AML-193 (cell line): ENCODE results near the gene IRF9.

ENCODE experiments used
- DNase-seq, 2 experiments: peaks; one replicate each; lab custom pipeline; 2025; lab: John Stamatoyannopoulos, UW

The IRF9 gene

GRCh38 chr14:24147761-24148428, 13.2 kb upstream of the IRF9 start:
- DNase-seq, result no peak

- DNase-seq, result no peak
Measured at GRCh38 chr14:24149302-24149969, 11.6 kb upstream of the IRF9 start.

- no peak for DNase-seq
Measured at GRCh38 chr14:24150061-24150460, 11.0 kb upstream of the IRF9 start.

GRCh38 chr14:24150567-24150966, 10.5 kb upstream of the IRF9 start:
- DNase-seq, result no peak

GRCh38 chr14:24150993-24151392, 10.1 kb upstream of the IRF9 start:
- no peak for DNase-seq

- no peak for DNase-seq
Measured at GRCh38 chr14:24151404-24152080, 9.5 kb upstream of the IRF9 start.

GRCh38 chr14:24155100-24155499, 6.0 kb upstream of the IRF9 start:
- no peak for DNase-seq

GRCh38 chr14:24156840-24157239, 4.2 kb upstream of the IRF9 start:
- no peak for DNase-seq

- no peak for DNase-seq
Measured at GRCh38 chr14:24157331-24157730, 3.7 kb upstream of the IRF9 start.

- no peak for DNase-seq
Measured at GRCh38 chr14:24159777-24160498, 1.1 kb upstream of the IRF9 start.

- no peak for DNase-seq
Measured at GRCh38 chr14:24160499-24160849, 591 bp upstream of the IRF9 start.

- DNase-seq, result no peak
Measured at GRCh38 chr14:24162093-24162492, 1.0 kb downstream of the IRF9 start.

- no peak for DNase-seq
Measured at GRCh38 chr14:24164518-24164991, 3.5 kb downstream of the IRF9 start.

GRCh38 chr14:24165785-24166184, 4.7 kb downstream of the IRF9 start:
- no peak for DNase-seq

GRCh38 chr14:24167469-24168114, 6.5 kb downstream of the IRF9 start:
- DNase-seq, result peak in 1 of 2 experiments; percentile 18

GRCh38 chr14:24171422-24172260, 10.6 kb downstream of the IRF9 start, which contains the start of gene REC8:
TSS of gene REC8 (plus strand) at chr14:24172080. CDS start at chr14:24172553, 473 bp downstream.
- peak; percentile 84 to 85 for DNase-seq

GRCh38 chr14:24172261-24172860, 11.3 kb downstream of the IRF9 start:
- DNase-seq, result no peak

- DNase-seq, result no peak
Measured at GRCh38 chr14:24172871-24173281, 11.8 kb downstream of the IRF9 start.

GRCh38 chr14:24176599-24176998, 15.5 kb downstream of the IRF9 start:
- no peak for DNase-seq

- no peak for DNase-seq
Measured at GRCh38 chr14:24177041-24177825, 16.2 kb downstream of the IRF9 start.
